Hepatocyte (in vitro differentiated cells): ENCODE data around the gene PPP2R2B. TPM values are rescaled to one million over a fixed set of nuclear protein-coding genes. Genes with fewer than 3 reads are reported as not detected.

ENCODE experiments used
- DNase-seq: peaks from one replicate; pipeline ENCODE4 v3.0.0-alpha.2; 2016; ENCODE audit warnings: low spot score
- H2AFZ ChIP-seq: fragments of 200-600 bp; sonication (generic); 2 replicates; pipeline ENCODE4 v1.6.0; 2016; ENCODE audit warnings: antibody characterized with exemption, mild to moderate bottlenecking
- H3K27ac ChIP-seq: fragments of 200-600 bp; sonication (generic); 2 replicates; pipeline ENCODE4 v1.5.1; 2016; ENCODE audit warnings: mild to moderate bottlenecking
- H3K27me3 ChIP-seq: fragments of 200-600 bp; sonication (generic); 2 replicates; pipeline ENCODE4 v1.6.1; 2016
- H3K36me3 ChIP-seq: fragments of 200-600 bp; sonication (generic); replicated peaks from 2 replicates; pipeline ENCODE4 v1.5.1; 2016; ENCODE audit warnings: low read depth; ENCODE audit not compliant: insufficient read depth
- H3K4me1 ChIP-seq: fragments of 200-600 bp; sonication (generic); 2 replicates; pipeline ENCODE4 v1.5.1; 2016; ENCODE audit warnings: mild to moderate bottlenecking, moderate library complexity; ENCODE audit not compliant: insufficient read depth
- H3K4me2 ChIP-seq: fragments of 200-600 bp; sonication (generic); 2 replicates; pipeline ENCODE4 v1.6.0; 2016
- H3K4me3 ChIP-seq: fragments of 200-600 bp; sonication (generic); 2 replicates; pipeline ENCODE4 v1.5.1; 2016; ENCODE audit warnings: mild to moderate bottlenecking
- H3K79me2 ChIP-seq: fragments of 200-600 bp; sonication (generic); 2 replicates; pipeline ENCODE4 v1.6.0; 2017; ENCODE audit warnings: mild to moderate bottlenecking
- H3K9me2 ChIP-seq: fragments of 200-600 bp; sonication (generic); replicated peaks from 2 replicates; pipeline ENCODE4 v1.6.0; 2017; ENCODE audit warnings: mild to moderate bottlenecking; ENCODE audit not compliant: insufficient read depth
- H3K9me3 ChIP-seq: fragments of 200-600 bp; sonication (generic); 2 replicates; pipeline ENCODE4 v1.5.1; 2016; ENCODE audit warnings: low read depth, mild to moderate bottlenecking
- H4K20me1 ChIP-seq: fragments of 200-600 bp; sonication (generic); 2 replicates; pipeline ENCODE4 v1.6.0; 2016; ENCODE audit warnings: mild to moderate bottlenecking; ENCODE audit not compliant: insufficient read depth, poor library complexity, severe bottlenecking
- EZH2 ChIP-seq: fragments of 200-600 bp; sonication (generic); IDR thresholded peaks from 2 replicates; pipeline ENCODE4 v1.6.1; 2016; ENCODE audit warnings: antibody characterized with exemption, mild to moderate bottlenecking, borderline replicate concordance
- EZH2phosphoT487 ChIP-seq: fragments of 200-600 bp; sonication (generic); IDR thresholded peaks from one replicate; pipeline ENCODE4 v1.6.1; 2018; ENCODE audit warnings: antibody characterized with exemption, mild to moderate bottlenecking, low read depth, moderate library complexity; ENCODE audit not compliant: unreplicated experiment, severe bottlenecking
- WGBS: methylation state at CpG from one replicate; pipeline ENCODE4 v1.1.6; 2016; ENCODE audit warnings: low lambda C conversion rate; ENCODE audit errors: missing lambda C conversion rate; 5-methylcytosine and 5-hydroxymethylcytosine counted together
- polyA plus RNA-seq: library from polyadenylated mRNA; unstranded; fragments of >200 nt; fragmentation: Nextera tagmentation; extraction: Ambion mirVana; gene quantifications from 2 replicates; pipeline ENCODE4 v1.2.1, GENCODE V29; 2016
- total RNA-seq: library from RNA; depleted of rRNA; stranded (reverse); fragments of >200 nt; gene quantifications from 2 replicates; pipeline ENCODE4 v1.2.3, GENCODE V29; 2014
- TF ChIP-seq, protein P1 (sequence below): fragments of 200-600 bp; sonication (generic); IDR thresholded peaks from 2 replicates; pipeline ENCODE4 v1.5.1; 2016; ENCODE audit warnings: antibody characterized with exemption, mild to moderate bottlenecking; ENCODE audit not compliant: poor library complexity

Gene PPP2R2B
- total and polyA plus RNA-seq, 2 experiments from 2014 or later = 2.3 to 3.2 TPM

DNA sequence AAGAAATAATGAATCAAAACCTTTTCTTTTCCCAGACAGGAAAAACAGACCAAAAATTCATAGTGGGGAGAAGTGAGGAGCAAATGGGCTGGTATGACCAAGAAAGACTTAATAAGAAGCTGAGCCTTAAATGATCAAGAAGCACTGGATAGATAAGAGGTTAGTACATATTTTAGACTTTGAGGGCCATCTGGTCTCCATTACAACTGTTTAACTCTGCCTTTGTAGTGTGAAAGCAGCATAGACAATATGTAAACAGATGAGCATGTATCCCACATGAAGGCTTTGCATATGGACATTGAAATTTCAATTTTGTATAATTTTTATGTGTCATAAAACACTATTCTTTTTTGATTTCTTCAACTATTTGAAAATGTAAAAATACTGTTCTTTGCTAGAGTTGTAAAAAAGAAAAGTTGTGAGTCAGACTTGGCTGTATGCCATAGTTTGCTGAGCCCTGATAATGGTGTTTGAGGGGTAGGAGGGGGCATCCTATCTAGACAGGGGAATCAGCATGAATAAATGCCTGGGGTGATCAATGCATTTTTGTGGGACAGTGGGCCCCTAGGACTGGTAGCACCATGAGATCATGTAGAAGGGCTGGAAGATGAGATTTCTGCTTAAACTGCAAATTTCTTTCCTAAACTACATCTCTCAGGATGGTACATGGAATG is 270.8 kb downstream of the PPP2R2B start:
- no peaks in the 10 kb centered on the region for H4K20me1 ChIP-seq
- H3K27ac ChIP-seq = no peak overlapping the region
- no peak overlapping the region for H2AFZ ChIP-seq
- H3K27me3 ChIP-seq = no peaks in the 10 kb centered on the region
- no peak overlapping the region for H3K4me2 ChIP-seq
- H3K36me3 ChIP-seq = no peaks in the 10 kb centered on the region
- H3K4me3 ChIP-seq = no peak overlapping the region
- no peaks in the 10 kb centered on the region for H3K9me3 ChIP-seq
- TF ChIP-seq EZH2phosphoT487 (no peak), EZH2 (no peak)
- TF ChIP-seq, protein P1, sequence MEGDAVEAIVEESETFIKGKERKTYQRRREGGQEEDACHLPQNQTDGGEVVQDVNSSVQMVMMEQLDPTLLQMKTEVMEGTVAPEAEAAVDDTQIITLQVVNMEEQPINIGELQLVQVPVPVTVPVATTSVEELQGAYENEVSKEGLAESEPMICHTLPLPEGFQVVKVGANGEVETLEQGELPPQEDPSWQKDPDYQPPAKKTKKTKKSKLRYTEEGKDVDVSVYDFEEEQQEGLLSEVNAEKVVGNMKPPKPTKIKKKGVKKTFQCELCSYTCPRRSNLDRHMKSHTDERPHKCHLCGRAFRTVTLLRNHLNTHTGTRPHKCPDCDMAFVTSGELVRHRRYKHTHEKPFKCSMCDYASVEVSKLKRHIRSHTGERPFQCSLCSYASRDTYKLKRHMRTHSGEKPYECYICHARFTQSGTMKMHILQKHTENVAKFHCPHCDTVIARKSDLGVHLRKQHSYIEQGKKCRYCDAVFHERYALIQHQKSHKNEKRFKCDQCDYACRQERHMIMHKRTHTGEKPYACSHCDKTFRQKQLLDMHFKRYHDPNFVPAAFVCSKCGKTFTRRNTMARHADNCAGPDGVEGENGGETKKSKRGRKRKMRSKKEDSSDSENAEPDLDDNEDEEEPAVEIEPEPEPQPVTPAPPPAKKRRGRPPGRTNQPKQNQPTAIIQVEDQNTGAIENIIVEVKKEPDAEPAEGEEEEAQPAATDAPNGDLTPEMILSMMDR = no peak
- H3K4me1 ChIP-seq = peaks cover 8% of the 10 kb centered on the region
- no peaks in the 10 kb centered on the region for H3K79me2 ChIP-seq
- H3K9me2 ChIP-seq = no peaks in the 10 kb centered on the region
- peak; percentile 18 for DNase-seq

DNA sequence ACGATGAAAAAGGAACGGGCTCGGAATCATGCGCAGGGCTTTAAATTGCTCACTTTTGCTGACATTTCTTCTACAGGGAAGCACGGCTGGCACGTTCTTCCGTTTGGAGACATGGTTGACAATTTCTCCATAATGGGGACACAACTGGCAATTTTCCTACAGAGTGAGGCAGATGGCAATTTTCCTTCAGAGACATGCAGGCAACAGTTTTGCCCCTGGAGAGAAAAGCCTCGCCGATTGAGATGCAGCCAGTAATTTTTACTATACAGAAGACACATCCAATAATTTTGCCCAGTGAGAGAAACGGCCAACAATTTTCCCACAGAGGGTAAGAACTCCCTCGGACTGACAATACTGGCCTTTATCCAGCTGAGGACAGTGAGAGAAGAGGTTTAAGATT is 271.7 kb downstream of the PPP2R2B start:
- no peak for DNase-seq
- Histone ChIP-seq H3K27ac (no peak overlapping the region), H3K4me2 (no peak overlapping the region), H3K9me2 (no peaks in the 10 kb centered on the region), H3K36me3 (no peaks in the 10 kb centered on the region), H3K4me3 (no peak overlapping the region), H3K79me2 (no peaks in the 10 kb centered on the region), H4K20me1 (no peaks in the 10 kb centered on the region), H3K9me3 (no peaks in the 10 kb centered on the region), H3K4me1 (peaks cover 8% of the 10 kb centered on the region), H3K27me3 (no peaks in the 10 kb centered on the region), H2AFZ (no peak overlapping the region)
- 90% methylated on average over 11 of the region's 11 CpGs for WGBS
- TF ChIP-seq EZH2phosphoT487 = no peak
- TF ChIP-seq, protein P1 = no peak
- TF ChIP-seq EZH2 = no peak

DNA sequence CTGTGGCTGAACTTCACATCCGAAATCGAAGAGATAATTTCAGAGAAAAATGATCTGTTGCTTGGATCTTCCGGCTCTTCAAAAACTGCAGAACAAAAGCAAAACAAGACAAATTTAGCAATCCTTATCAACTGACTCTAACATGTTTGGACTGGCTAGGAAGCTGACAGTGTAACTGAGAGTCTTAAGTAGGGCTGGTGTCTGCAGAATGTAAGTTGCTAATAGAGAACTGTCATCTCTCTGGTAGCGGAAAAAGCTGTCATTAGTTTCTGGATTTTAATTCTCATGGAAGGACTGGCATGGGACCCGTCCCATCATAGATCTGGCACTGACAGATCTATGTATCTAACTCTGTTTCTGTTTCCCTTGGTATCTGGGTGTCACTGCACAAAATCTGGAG is 278.2 kb downstream of the PPP2R2B start:
- no peak overlapping the region for H3K27ac ChIP-seq
- TF ChIP-seq EZH2 (no peak), EZH2phosphoT487 (no peak)
- TF ChIP-seq, protein P1 = no peak
- H3K79me2 ChIP-seq = no peaks in the 10 kb centered on the region
- no peak overlapping the region for H3K4me2 ChIP-seq
- 73% methylated on average over 5 of the region's 5 CpGs for WGBS
- H4K20me1 ChIP-seq = no peaks in the 10 kb centered on the region
- no peak overlapping the region for H2AFZ ChIP-seq
- DNase-seq = no peak
- no peaks in the 10 kb centered on the region for H3K9me3 ChIP-seq
- H3K9me2 ChIP-seq = no peaks in the 10 kb centered on the region
- H3K36me3 ChIP-seq = no peaks in the 10 kb centered on the region
- H3K4me1 ChIP-seq = no peaks in the 10 kb centered on the region
- H3K27me3 ChIP-seq = no peaks in the 10 kb centered on the region
- H3K4me3 ChIP-seq = no peak overlapping the region
